Endothelial cell of umbilical vein (primary cell): ENCODE results near the gene ZNF319. TPM values are rescaled to one million over a fixed set of nuclear protein-coding genes. Genes with fewer than 3 reads are reported as not detected.

Experiments
- BruUV-seq: library from RNA; stranded (reverse); fragments of 400-500 nt; replicated peaks from 2 replicates; lab custom pipeline; 2021; lab: Mats Ljungman, UMichigan
- CTCF ChIA-PET: fragments of 300-600, 350-600 bp; sonication (Branson Sonifier 250); formaldehyde crosslinking; loops from one replicate; lab custom pipeline; 2021; ENCODE audit warnings: antibody characterized with exemption, inconsistent platforms; lab: Charles Lee
- POLR2A ChIA-PET: fragments of 300-600, 350-600 bp; sonication (Branson Sonifier 250); formaldehyde crosslinking; loops from one replicate; lab custom pipeline; 2021; ENCODE audit warnings: antibody characterized with exemption, inconsistent platforms; lab: Charles Lee
- DNase-seq: peaks from one replicate; pipeline ENCODE4 v3.0.0-alpha.2; 2011; ENCODE audit warnings: low read depth, low spot score
- FAIRE-seq: peaks from 2 replicates; lab custom pipeline; 2011; peaks lifted over from hg19 to GRCh38; lab: Jason Lieb, UNC
- H2AFZ ChIP-seq: 2 replicates; pipeline ENCODE4 v1.6.0; 2012; ENCODE audit warnings: low read depth, low read length, control low read depth, inconsistent platforms
- H3K27ac ChIP-seq: 2 replicates; pipeline ENCODE4 v1.5.1; 2011; ENCODE audit warnings: low read depth, mild to moderate bottlenecking, control low read depth, low read length, moderate library complexity; ENCODE audit not compliant: insufficient read depth
- H3K27me3 ChIP-seq, 2 experiments: 2 replicates each; pipeline versions ENCODE4 v1.6.0 to v1.6.1; 2011; ENCODE audit warnings: low read length in 2 of 2, mixed read lengths in 1 of 2; ENCODE audit not compliant: control insufficient read depth in 2 of 2, insufficient read depth in 2 of 2
- H3K36me3 ChIP-seq, 2 experiments: 2 replicates in 1 of 2; 3 replicates in 1 of 2; pipeline ENCODE4 v1.5.1; 2011; ENCODE audit warnings: low read length in 2 of 2, mild to moderate bottlenecking in 1 of 2, moderate library complexity in 1 of 2; ENCODE audit not compliant: control insufficient read depth in 2 of 2, insufficient read depth in 2 of 2; ENCODE audit errors: extremely low read depth in 1 of 2
- H3K4me1 ChIP-seq: 3 replicates; pipeline ENCODE4 v1.5.1; 2011; ENCODE audit warnings: mild to moderate bottlenecking, low read length; ENCODE audit not compliant: control insufficient read depth, insufficient read depth; ENCODE audit errors: extremely low read depth
- H3K4me2 ChIP-seq: 2 replicates; pipeline ENCODE4 v1.6.1; 2011; ENCODE audit warnings: low read length, control low read depth, mixed read lengths; ENCODE audit not compliant: insufficient read depth
- H3K4me3 ChIP-seq, 3 experiments: fragments of 200-600 bp in 1 of 3; sonication (generic), shearing (Covaris generic) in 1 of 3; replicated peaks in 1 of 3; 2 replicates each; pipeline ENCODE4 v1.5.1; 2011 to 2016; ENCODE audit warnings: control low read depth in 3 of 3, low read length in 3 of 3, mild to moderate bottlenecking in 2 of 3, inconsistent platforms in 1 of 3, low read depth in 1 of 3, moderate library complexity in 1 of 3; ENCODE audit not compliant: insufficient read depth in 1 of 3
- H3K79me2 ChIP-seq: 2 replicates; pipeline ENCODE4 v1.6.0; 2012; ENCODE audit warnings: low read length, inconsistent platforms; ENCODE audit not compliant: control insufficient read depth, insufficient read depth
- H3K9ac ChIP-seq: replicated peaks from 2 replicates; pipeline ENCODE3; 2011; ENCODE audit warnings: low read length, control low read depth; ENCODE audit not compliant: insufficient read depth; ENCODE audit errors: extremely low read depth
- H3K9me1 ChIP-seq: replicated peaks from 3 replicates; pipeline ENCODE4 v1.6.0; 2011; ENCODE audit warnings: mild to moderate bottlenecking, low read length; ENCODE audit not compliant: control insufficient read depth, insufficient read depth; ENCODE audit errors: extremely low read depth
- H3K9me3 ChIP-seq: replicated peaks from 2 replicates; pipeline ENCODE4 v1.5.1; 2012; ENCODE audit warnings: low read length, inconsistent platforms; ENCODE audit not compliant: control insufficient read depth, insufficient read depth
- H4K20me1 ChIP-seq: replicated peaks from 2 replicates; pipeline ENCODE3; 2011; ENCODE audit warnings: mild to moderate bottlenecking, low read length; ENCODE audit not compliant: control insufficient read depth, insufficient read depth; ENCODE audit errors: extremely low read depth
- CTCF ChIP-seq, 2 donors: IDR thresholded peaks; 1 replicate in 1 of 2; 2 replicates in 1 of 2; pipeline ENCODE4 v1.5.1; 2011; ENCODE audit warnings: low read length in 2 of 2, mild to moderate bottlenecking in 2 of 2, moderate library complexity in 2 of 2, control low read depth in 1 of 2, inconsistent platforms in 1 of 2, low read depth in 1 of 2; ENCODE audit not compliant: insufficient read depth in 1 of 2; ENCODE audit errors: extremely low read depth in 1 of 2
- EZH2 ChIP-seq: IDR thresholded peaks from 2 replicates; pipeline ENCODE4 v1.6.1; 2012; ENCODE audit warnings: borderline replicate concordance, low read depth, mild to moderate bottlenecking, moderate library complexity, low read length, inconsistent platforms; ENCODE audit not compliant: severe bottlenecking
- FOS ChIP-seq: IDR thresholded peaks from 2 replicates; pipeline ENCODE4 v1.6.1; 2011; ENCODE audit warnings: mild to moderate bottlenecking, low read length, moderate library complexity, borderline replicate concordance; ENCODE audit not compliant: insufficient read depth
- GATA2 ChIP-seq: IDR thresholded peaks from 2 replicates; pipeline ENCODE4 v1.7.0; 2011; ENCODE audit warnings: low read depth, mild to moderate bottlenecking, moderate library complexity, mixed read lengths, low read length; ENCODE audit not compliant: insufficient read length, insufficient read depth
- JUN ChIP-seq: IDR thresholded peaks from 2 replicates; pipeline ENCODE4 v1.6.1; 2011; ENCODE audit warnings: borderline replicate concordance, low read depth; ENCODE audit not compliant: insufficient read length, insufficient read depth
- MAX ChIP-seq: IDR thresholded peaks from 2 replicates; pipeline ENCODE4 v1.6.1; 2011; ENCODE audit not compliant: insufficient read depth, insufficient read length
- MYC ChIP-seq: IDR thresholded peaks from one replicate; pipeline ENCODE4 v1.6.1; 2011; ENCODE audit warnings: mild to moderate bottlenecking, low read depth, low read length
- POLR2A ChIP-seq: IDR thresholded peaks from 2 replicates; pipeline ENCODE4 v1.6.1; 2012; ENCODE audit warnings: low read depth, mild to moderate bottlenecking, control low read depth, low read length
- POLR2AphosphoS5 ChIP-seq: IDR thresholded peaks from 2 replicates; pipeline ENCODE4 v1.6.1; 2012; ENCODE audit warnings: low read depth, mild to moderate bottlenecking, control low read depth, low read length, moderate library complexity; ENCODE audit not compliant: insufficient read depth
- dilution Hi-C: fragments of 300-500 bp; cut with MboI; formaldehyde crosslinking; loops from one replicate; pipeline ENCODE4 v1.15.0; 2019; ENCODE audit warnings: low sequenced_read_pairs; ENCODE audit not compliant: extremely low pct_ligation_motif_present
- intact Hi-C: fragments of 100-400 bp; cut with micrococcal nuclease; formaldehyde crosslinking; loops from one replicate; pipeline ENCODE4 v1.10.0; 2022
- polyA plus RNA-seq, 4 experiments: library from polyadenylated mRNA; depleted of rRNA in 3 of 4; stranded (reverse) in 3 of 4; unstranded in 1 of 4; fragments of >200 nt; gene quantifications; 2 replicates each; pipeline versions ENCODE4 v1.2.1 to v1.2.3, GENCODE V29; 2011 to 2012; ENCODE audit warnings: missing spikeins in 1 of 4
- total RNA-seq: library from RNA; stranded (reverse); gene quantifications from 2 replicates; pipeline ENCODE4 v1.2.3, GENCODE V29; 2021

ZNF319 gene
- total and polyA plus RNA-seq, 2 donors (not counting 3 experiments of a cell fraction or from before 2014, with no cell fraction given), result 5.4 to 9.9 TPM

GRCh38 chr16:58019866-58020538 lies 19.5 kb upstream of the ZNF319 start:
- Histone ChIP-seq H3K4me3 (no peak overlapping the region), H3K36me3 (peaks cover 0 to 9% of the 10 kb centered on the region in 2 experiments), H3K79me2 (no peaks in the 10 kb centered on the region), H3K4me2 (no peak overlapping the region), H3K9me3 (no peaks in the 10 kb centered on the region), H3K9ac (no peak overlapping the region), H3K4me1 (peaks cover 13% of the 10 kb centered on the region), H4K20me1 (no peaks in the 10 kb centered on the region), H3K27ac (no peak overlapping the region), H2AFZ (no peak overlapping the region), H3K27me3 (no peaks in the 10 kb centered on the region), H3K9me1 (no peaks in the 10 kb centered on the region)
- no peak for DNase-seq
- CTCF ChIA-PET, result interaction anchor here (1.0 to 2.6 kb wide), 6 partner anchors 9 to 287 kb away, joined by 3 to 40 read pairs (median 6); no protein-coding TSS in a partner anchor
- no TSS peak for BruUV-seq
- TF ChIP-seq GATA2 (no peak), MAX (no peak), POLR2A (no peak), POLR2AphosphoS5 (no peak), JUN (no peak), CTCF (IDR thresholded peaks at IDR 0.05; ENCODE audit: extremely low read depth in 1 of 2, insufficient read depth in 1 of 2, low read depth in 1 of 2, low read length in 2 of 2) (no peak), MYC (no peak), FOS (no peak), EZH2 (no peak)
- intact Hi-C loops, result loop anchor here (1.0 to 2.0 kb wide), 3 partner anchors 102 to 287 kb away; partner anchors contain the start of gene CSNK2A2
- dilution Hi-C loops, result no loop called here
- POLR2A ChIA-PET, result no interaction called here
- FAIRE-seq, result no peak
